HepG2 (cell line): ENCODE data around the gene CCDC117. TPM values are rescaled to one million over a fixed set of nuclear protein-coding genes. Genes with fewer than 3 reads are reported as not detected.
A peak's percentile ranks its signal among the peaks of the same experiment; 100 is the strongest.

Experiments used
- AKAP8 ChIP-seq: sonication (generic); formaldehyde crosslinking; IDR thresholded peaks from 2 replicates; pipeline ENCODE4 v1.5.1; 2020; ENCODE audit warnings: mild to moderate bottlenecking, missing genetic modification reagents
- CTCF ChIP-seq: sonication (generic); formaldehyde crosslinking; IDR thresholded peaks from 2 replicates; pipeline ENCODE4 v1.5.0; 2020; ENCODE audit warnings: mild to moderate bottlenecking, missing genetic modification reagents, moderate library complexity
- HMG20B ChIP-seq: conservative IDR thresholded peaks from 2 replicates; pipeline ENCODE4 v1.6.1; 2016; ENCODE audit warnings: missing genetic modification reagents, missing compliant biosample characterization
- ISL2 ChIP-seq: sonication (generic); formaldehyde crosslinking; IDR thresholded peaks from 2 replicates; pipeline ENCODE4 v1.5.0; 2020; ENCODE audit warnings: missing genetic modification reagents
- NBN ChIP-seq: fragments of 450-650 bp; conservative IDR thresholded peaks from 2 replicates; pipeline ENCODE4 v1.6.1; 2017
- NFE2L2 ChIP-seq: fragments of 150-350 bp; IDR thresholded peaks from 2 replicates; pipeline ENCODE4 v1.6.1; 2014; ENCODE audit warnings: low read length
- NFYC ChIP-seq: IDR thresholded peaks from 2 replicates; pipeline ENCODE4 v1.6.1; 2016; ENCODE audit warnings: missing genetic modification reagents, missing compliant biosample characterization
- PRDM4 ChIP-seq: sonication (generic); formaldehyde crosslinking; IDR thresholded peaks from 2 replicates; pipeline ENCODE4 v1.9.0; 2021; ENCODE audit warnings: missing genetic modification reagents, borderline replicate concordance
- SIX4 ChIP-seq: sonication (generic); formaldehyde crosslinking; IDR thresholded peaks from 2 replicates; pipeline ENCODE4 v1.4.0; 2020; ENCODE audit warnings: missing genetic modification reagents
- SMYD3 ChIP-seq: sonication (generic); formaldehyde crosslinking; IDR thresholded peaks from 2 replicates; pipeline ENCODE4 v1.8.1; 2023; ENCODE audit warnings: mild to moderate bottlenecking, missing genetic modification reagents
- ZBTB42 ChIP-seq: sonication (generic); formaldehyde crosslinking; IDR thresholded peaks from 2 replicates; pipeline ENCODE4 v1.5.0; 2020; ENCODE audit warnings: mild to moderate bottlenecking, missing genetic modification reagents
- ZNF747 ChIP-seq: sonication (generic); formaldehyde crosslinking; IDR thresholded peaks from 2 replicates; pipeline ENCODE4 v1.8.1; 2023; ENCODE audit warnings: missing genetic modification reagents, mild to moderate bottlenecking, borderline replicate concordance
- ZNF749 ChIP-seq: sonication (generic); formaldehyde crosslinking; IDR thresholded peaks from 2 replicates; pipeline ENCODE4 v1.8.0; 2022; ENCODE audit warnings: mild to moderate bottlenecking, missing genetic modification reagents, moderate library complexity, borderline replicate concordance
- ZNF781 ChIP-seq: sonication (generic); formaldehyde crosslinking; IDR thresholded peaks from 2 replicates; pipeline ENCODE4 v1.5.1; 2020; ENCODE audit warnings: borderline replicate concordance, mild to moderate bottlenecking, missing genetic modification reagents; ENCODE audit errors: not compliant biosample characterization
- polyA plus RNA-seq, 8 experiments: library from polyadenylated mRNA; depleted of rRNA in 3 of 8; stranded (reverse) in 7 of 8; unstranded in 1 of 8; fragments of >200 nt; fragmentation: Illumina TruSeq in 4 of 8; extraction: Trizol in 4 of 8; gene quantifications; 2 replicates each; pipeline versions ENCODE4 v1.2.1 to v1.2.3, GENCODE V29; 2011 to 2016; ENCODE audit warnings: low read depth in 4 of 8, missing spikeins in 1 of 8, mixed read lengths in 1 of 8; ENCODE audit not compliant: insufficient read depth in 1 of 8
- total RNA-seq, 5 experiments: library from RNA; depleted of rRNA; stranded (reverse); fragments of >200 nt; fragmentation: Illumina TruSeq; extraction: Trizol; gene quantifications; 2 replicates each; pipeline ENCODE4 v1.2.3, GENCODE V29; 2016; ENCODE audit warnings: low read depth in 1 of 5
- TF ChIP-seq, protein P1 (sequence below): sonication (generic); formaldehyde crosslinking; IDR thresholded peaks from 2 replicates; pipeline ENCODE4 v1.4.0; 2020; ENCODE audit warnings: missing genetic modification reagents
- TF ChIP-seq, protein P2 (sequence below): sonication (generic); formaldehyde crosslinking; IDR thresholded peaks from 2 replicates; pipeline ENCODE4 v1.4.0; 2020; ENCODE audit warnings: missing genetic modification reagents
- TF ChIP-seq, protein P3 (sequence below): sonication (generic); formaldehyde crosslinking; IDR thresholded peaks from 2 replicates; pipeline ENCODE4 v1.9.0; 2021; ENCODE audit warnings: missing genetic modification reagents, borderline replicate concordance

The CCDC117 gene
- total and polyA plus RNA-seq, 2 of the 13 experiments (the other 11 are each of a cell fraction or from before 2014, with no cell fraction given), result 12.6 to 34.2 TPM

GRCh38 chr22:28801845-28802594 lies 29.5 kb downstream of the CCDC117 start (continued):
- TF ChIP-seq, protein P1, sequence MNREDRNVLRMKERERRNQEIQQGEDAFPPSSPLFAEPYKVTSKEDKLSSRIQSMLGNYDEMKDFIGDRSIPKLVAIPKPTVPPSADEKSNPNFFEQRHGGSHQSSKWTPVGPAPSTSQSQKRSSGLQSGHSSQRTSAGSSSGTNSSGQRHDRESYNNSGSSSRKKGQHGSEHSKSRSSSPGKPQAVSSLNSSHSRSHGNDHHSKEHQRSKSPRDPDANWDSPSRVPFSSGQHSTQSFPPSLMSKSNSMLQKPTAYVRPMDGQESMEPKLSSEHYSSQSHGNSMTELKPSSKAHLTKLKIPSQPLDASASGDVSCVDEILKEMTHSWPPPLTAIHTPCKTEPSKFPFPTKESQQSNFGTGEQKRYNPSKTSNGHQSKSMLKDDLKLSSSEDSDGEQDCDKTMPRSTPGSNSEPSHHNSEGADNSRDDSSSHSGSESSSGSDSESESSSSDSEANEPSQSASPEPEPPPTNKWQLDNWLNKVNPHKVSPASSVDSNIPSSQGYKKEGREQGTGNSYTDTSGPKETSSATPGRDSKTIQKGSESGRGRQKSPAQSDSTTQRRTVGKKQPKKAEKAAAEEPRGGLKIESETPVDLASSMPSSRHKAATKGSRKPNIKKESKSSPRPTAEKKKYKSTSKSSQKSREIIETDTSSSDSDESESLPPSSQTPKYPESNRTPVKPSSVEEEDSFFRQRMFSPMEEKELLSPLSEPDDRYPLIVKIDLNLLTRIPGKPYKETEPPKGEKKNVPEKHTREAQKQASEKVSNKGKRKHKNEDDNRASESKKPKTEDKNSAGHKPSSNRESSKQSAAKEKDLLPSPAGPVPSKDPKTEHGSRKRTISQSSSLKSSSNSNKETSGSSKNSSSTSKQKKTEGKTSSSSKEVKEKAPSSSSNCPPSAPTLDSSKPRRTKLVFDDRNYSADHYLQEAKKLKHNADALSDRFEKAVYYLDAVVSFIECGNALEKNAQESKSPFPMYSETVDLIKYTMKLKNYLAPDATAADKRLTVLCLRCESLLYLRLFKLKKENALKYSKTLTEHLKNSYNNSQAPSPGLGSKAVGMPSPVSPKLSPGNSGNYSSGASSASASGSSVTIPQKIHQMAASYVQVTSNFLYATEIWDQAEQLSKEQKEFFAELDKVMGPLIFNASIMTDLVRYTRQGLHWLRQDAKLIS, result no peak; the same call in none of the 2 replicates
- TF ChIP-seq, protein P2, sequence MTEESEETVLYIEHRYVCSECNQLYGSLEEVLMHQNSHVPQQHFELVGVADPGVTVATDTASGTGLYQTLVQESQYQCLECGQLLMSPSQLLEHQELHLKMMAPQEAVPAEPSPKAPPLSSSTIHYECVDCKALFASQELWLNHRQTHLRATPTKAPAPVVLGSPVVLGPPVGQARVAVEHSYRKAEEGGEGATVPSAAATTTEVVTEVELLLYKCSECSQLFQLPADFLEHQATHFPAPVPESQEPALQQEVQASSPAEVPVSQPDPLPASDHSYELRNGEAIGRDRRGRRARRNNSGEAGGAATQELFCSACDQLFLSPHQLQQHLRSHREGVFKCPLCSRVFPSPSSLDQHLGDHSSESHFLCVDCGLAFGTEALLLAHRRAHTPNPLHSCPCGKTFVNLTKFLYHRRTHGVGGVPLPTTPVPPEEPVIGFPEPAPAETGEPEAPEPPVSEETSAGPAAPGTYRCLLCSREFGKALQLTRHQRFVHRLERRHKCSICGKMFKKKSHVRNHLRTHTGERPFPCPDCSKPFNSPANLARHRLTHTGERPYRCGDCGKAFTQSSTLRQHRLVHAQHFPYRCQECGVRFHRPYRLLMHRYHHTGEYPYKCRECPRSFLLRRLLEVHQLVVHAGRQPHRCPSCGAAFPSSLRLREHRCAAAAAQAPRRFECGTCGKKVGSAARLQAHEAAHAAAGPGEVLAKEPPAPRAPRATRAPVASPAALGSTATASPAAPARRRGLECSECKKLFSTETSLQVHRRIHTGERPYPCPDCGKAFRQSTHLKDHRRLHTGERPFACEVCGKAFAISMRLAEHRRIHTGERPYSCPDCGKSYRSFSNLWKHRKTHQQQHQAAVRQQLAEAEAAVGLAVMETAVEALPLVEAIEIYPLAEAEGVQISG (CRISPR knock-in tag), result peak; percentile 62
- TF ChIP-seq NFE2L2, result no peak
- TF ChIP-seq PRDM4, result no peak
- TF ChIP-seq AKAP8 (CRISPR knock-in tag), result no peak
- no peak for TF ChIP-seq CTCF (CRISPR knock-in tag)
- peak; percentile 41; the same call in 1 of the 2 replicates for TF ChIP-seq ZNF747 (CRISPR knock-in tag)
- TF ChIP-seq, protein P3, sequence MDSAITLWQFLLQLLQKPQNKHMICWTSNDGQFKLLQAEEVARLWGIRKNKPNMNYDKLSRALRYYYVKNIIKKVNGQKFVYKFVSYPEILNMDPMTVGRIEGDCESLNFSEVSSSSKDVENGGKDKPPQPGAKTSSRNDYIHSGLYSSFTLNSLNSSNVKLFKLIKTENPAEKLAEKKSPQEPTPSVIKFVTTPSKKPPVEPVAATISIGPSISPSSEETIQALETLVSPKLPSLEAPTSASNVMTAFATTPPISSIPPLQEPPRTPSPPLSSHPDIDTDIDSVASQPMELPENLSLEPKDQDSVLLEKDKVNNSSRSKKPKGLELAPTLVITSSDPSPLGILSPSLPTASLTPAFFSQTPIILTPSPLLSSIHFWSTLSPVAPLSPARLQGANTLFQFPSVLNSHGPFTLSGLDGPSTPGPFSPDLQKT (CRISPR knock-in tag), result no peak
- TF ChIP-seq HMG20B, result peak; percentile 36; the same call in 1 of the 2 replicates
- no peak for TF ChIP-seq SMYD3 (CRISPR knock-in tag)
- no peak for TF ChIP-seq NBN
- TF ChIP-seq SIX4, result 0 out of 2 replicates have a peak, but pooled peaks have one; percentile 29
- peak; percentile 30; the same call in 1 of the 2 replicates for TF ChIP-seq ISL2 (CRISPR knock-in tag)
- TF ChIP-seq ZNF749 (CRISPR knock-in tag), result no peak
- TF ChIP-seq ZBTB42 (CRISPR knock-in tag), result 0 out of 2 replicates have a peak, but pooled peaks have one; percentile 57
- peak; percentile 59 for TF ChIP-seq NFYC (CRISPR knock-in tag)
- TF ChIP-seq ZNF781 (CRISPR knock-in tag), result peak; percentile 84
